Neural cell (in vitro differentiated cells): Measurements from ENCODE around the gene FAM234A. TPM values are rescaled to one million over a fixed set of nuclear protein-coding genes. Genes with fewer than 3 reads are reported as not detected.

Experiments
- H2AFZ ChIP-seq: fragments of 200-600, 300-800 bp; sonication (generic), shearing (Covaris generic); 2 replicates; pipeline ENCODE4 v1.6.0; 2014; ENCODE audit warnings: low read depth, mild to moderate bottlenecking, antibody characterized with exemption, low read length, moderate library complexity
- H3F3A ChIP-seq: fragments of 200-600 bp; shearing (Covaris generic); 2 replicates; pipeline ENCODE4 v1.6.1; 2016; ENCODE audit warnings: mild to moderate bottlenecking, moderate library complexity, mixed read lengths, antibody characterized with exemption, low read length; ENCODE audit not compliant: insufficient read depth, poor library complexity, severe bottlenecking
- H3K27ac ChIP-seq: fragments of 200-600, 300-800 bp; sonication (generic), shearing (Covaris generic); 2 replicates; pipeline ENCODE4 v1.5.1; 2014; ENCODE audit warnings: mild to moderate bottlenecking, low read length, moderate library complexity
- H3K27me3 ChIP-seq: fragments of 300-800, 200-600 bp; sonication (generic), shearing (Covaris generic); 2 replicates; pipeline ENCODE4 v1.6.0; 2014; ENCODE audit warnings: mild to moderate bottlenecking, low read depth, low read length, moderate library complexity; ENCODE audit not compliant: insufficient read depth
- H3K36me3 ChIP-seq: fragments of 300-800, 200-600 bp; sonication (generic), shearing (Covaris generic); 2 replicates; pipeline ENCODE4 v1.5.1; 2014; ENCODE audit warnings: mild to moderate bottlenecking, antibody characterized with exemption, low read length, moderate library complexity; ENCODE audit not compliant: insufficient read depth
- H3K4me2 ChIP-seq: fragments of 300-800, 200-600 bp; sonication (generic), shearing (Covaris generic); 2 replicates; pipeline ENCODE4 v1.6.0; 2014; ENCODE audit warnings: mild to moderate bottlenecking, low read length
- H3K4me3 ChIP-seq: fragments of 300-800, 200-600 bp; sonication (generic), shearing (Covaris generic); 2 replicates; pipeline ENCODE4 v1.5.1; 2014; ENCODE audit warnings: mild to moderate bottlenecking, low read length, moderate library complexity
- H3K79me2 ChIP-seq: fragments of 200-600 bp; shearing (Covaris generic); replicated peaks from 2 replicates; pipeline ENCODE4 v1.6.0; 2014; ENCODE audit warnings: mild to moderate bottlenecking, low read length, moderate library complexity; ENCODE audit not compliant: insufficient read depth
- H3K9ac ChIP-seq: fragments of 300-800, 200-600 bp; sonication (generic), shearing (Covaris generic); 2 replicates; pipeline ENCODE4 v1.6.1; 2016; ENCODE audit warnings: mild to moderate bottlenecking, low read length, mixed read lengths
- H3K9me2 ChIP-seq: fragments of 200-600 bp; shearing (Covaris generic); 2 replicates; pipeline ENCODE4 v1.6.1; 2016; ENCODE audit warnings: mild to moderate bottlenecking, low read length, mixed read lengths; ENCODE audit not compliant: insufficient read depth
- H3K9me3 ChIP-seq: fragments of 200-600, 300-800 bp; sonication (generic), shearing (Covaris generic); 2 replicates; pipeline ENCODE4 v1.6.1; 2016; ENCODE audit warnings: mild to moderate bottlenecking, mixed run types, low read length, moderate library complexity, mixed read lengths
- H4K20me1 ChIP-seq: fragments of 200-600 bp; shearing (Covaris generic); 2 replicates; pipeline ENCODE4 v1.6.1; 2016; ENCODE audit warnings: mild to moderate bottlenecking, mixed run types; ENCODE audit not compliant: insufficient read depth
- CTCF ChIP-seq: fragments of 450-650 bp; IDR thresholded peaks from 2 replicates; pipeline ENCODE4 v1.5.1; 2014; ENCODE audit warnings: antibody characterized with exemption, mild to moderate bottlenecking, moderate library complexity; ENCODE audit not compliant: poor library complexity, severe bottlenecking
- EP300 ChIP-seq: fragments of 450-650 bp; conservative IDR thresholded peaks from 2 replicates; pipeline ENCODE4 v1.6.1; 2014; ENCODE audit warnings: antibody characterized with exemption, mild to moderate bottlenecking, moderate library complexity; ENCODE audit not compliant: poor library complexity, severe bottlenecking
- EZH2 ChIP-seq: fragments of 200-600, 300-800 bp; shearing (Covaris generic), sonication (generic); IDR thresholded peaks from 2 replicates; pipeline ENCODE4 v1.6.1; 2014; ENCODE audit warnings: antibody characterized with exemption, low read length, borderline replicate concordance, mild to moderate bottlenecking; ENCODE audit not compliant: insufficient read depth, poor library complexity, severe bottlenecking
- MXI1 ChIP-seq: fragments of 450-650 bp; conservative IDR thresholded peaks from 2 replicates; pipeline ENCODE4 v1.6.1; 2014; ENCODE audit warnings: antibody characterized with exemption, mild to moderate bottlenecking; ENCODE audit not compliant: poor library complexity, severe bottlenecking
- POLR2AphosphoS5 ChIP-seq: IDR thresholded peaks from 2 replicates; pipeline ENCODE4 v1.6.1; 2012
- RAD21 ChIP-seq: fragments of 450-650 bp; conservative IDR thresholded peaks from 2 replicates; pipeline ENCODE4 v1.6.1; 2014; ENCODE audit warnings: antibody characterized with exemption, mild to moderate bottlenecking, moderate library complexity
- REST ChIP-seq: IDR thresholded peaks from 2 replicates; pipeline ENCODE4 v1.6.1; 2012; ENCODE audit warnings: borderline replicate concordance
- SMC3 ChIP-seq: fragments of 450-650 bp; conservative IDR thresholded peaks from 2 replicates; pipeline ENCODE4 v1.6.1; 2014; ENCODE audit warnings: antibody characterized with exemption, mild to moderate bottlenecking, moderate library complexity; ENCODE audit not compliant: poor library complexity
- TAF1 ChIP-seq: IDR thresholded peaks from 2 replicates; pipeline ENCODE4 v1.6.1; 2012; ENCODE audit warnings: low read depth
- polyA plus RNA-seq: library from polyadenylated mRNA; depleted of rRNA; stranded (reverse); fragments of >200 nt; gene quantifications from 2 replicates; pipeline ENCODE4 v1.2.3, GENCODE V29; 2014

Gene FAM234A
- polyA plus RNA-seq, 1 donor from 2014 or later = 29.9 TPM

GRCh38 chr16:286491-287297 lies 52.1 kb downstream of the FAM234A start:
- Histone ChIP-seq H3K27ac (no peak overlapping the region), H3K79me2 (no peaks in the 10 kb centered on the region), H3K9me3 (no peaks in the 10 kb centered on the region), H3K9ac (no peak overlapping the region), H3K4me3 (no peak overlapping the region), H3K27me3 (peaks cover under 1% of the 10 kb centered on the region), H3F3A (no peaks in the 10 kb centered on the region), H3K9me2 (no peaks in the 10 kb centered on the region), H4K20me1 (no peaks in the 10 kb centered on the region), H3K36me3 (peaks cover 4% of the 10 kb centered on the region), H3K4me2 (no peak overlapping the region), H2AFZ (no peak overlapping the region)
- TF ChIP-seq RAD21 (no peak), SMC3 (no peak), CTCF (no peak), EZH2 (no peak), TAF1 (no peak), EP300 (no peak), REST (no peak), MXI1 (no peak), POLR2AphosphoS5 (no peak)

GRCh38 chr16:287298-287811 lies 52.7 kb downstream of the FAM234A start:
- H3K36me3 ChIP-seq = peaks cover 4% of the 10 kb centered on the region
- no peak overlapping the region for H3K9ac ChIP-seq

More at GRCh38 chr16:287298-287811, 52.7 kb downstream of the FAM234A start:
- Histone ChIP-seq H3F3A (no peaks in the 10 kb centered on the region), H3K79me2 (no peaks in the 10 kb centered on the region), H3K9me3 (no peaks in the 10 kb centered on the region), H3K9me2 (no peaks in the 10 kb centered on the region), H2AFZ (no peak overlapping the region), H4K20me1 (no peaks in the 10 kb centered on the region), H3K4me2 (no peak overlapping the region), H3K27ac (no peak overlapping the region), H3K4me3 (no peak overlapping the region), H3K27me3 (no peaks in the 10 kb centered on the region)
- TF ChIP-seq SMC3 (no peak), EZH2 (no peak), POLR2AphosphoS5 (no peak), REST (no peak), MXI1 (no peak), TAF1 (no peak), CTCF (no peak), EP300 (no peak), RAD21 (no peak)
